Activated CD8-positive, alpha-beta memory T cell treated with anti-CD3 and anti-CD28 coated beads, Interleukin-2, amount 50 U/mL, for 4 hours (primary cell): ENCODE measurements around the gene DNAJB1.
A peak's percentile ranks its signal among the peaks of the same experiment; 100 is the strongest.

ENCODE experiments used
- DNase-seq: peaks from one replicate; pipeline ENCODE4 v3.0.0-alpha.2; 2020

DNAJB1 gene

GRCh38 chr19:14495672-14496028 lies 22.5 kb downstream of the DNAJB1 start:
- peak; percentile 27 for DNase-seq

- no peak for DNase-seq
Observed at GRCh38 chr19:14494910-14495671, 23.1 kb downstream of the DNAJB1 start.

GRCh38 chr19:14494411-14494810 lies 23.8 kb downstream of the DNAJB1 start:
- no peak for DNase-seq

- no peak for DNase-seq
Observed at GRCh38 chr19:14492756-14493337, 25.4 kb downstream of the DNAJB1 start.

- no peak for DNase-seq
Observed at GRCh38 chr19:14487370-14488125, 30.6 kb downstream of the DNAJB1 start.

- no peak for DNase-seq
Observed at GRCh38 chr19:14482172-14482941, 35.8 kb downstream of the DNAJB1 start.

- no peak for DNase-seq
Observed at GRCh38 chr19:14480700-14481079, 37.5 kb downstream of the DNAJB1 start.

- peak; percentile 75 for DNase-seq
Observed at GRCh38 chr19:14479975-14480699, 38.1 kb downstream of the DNAJB1 start.

- no peak for DNase-seq
Observed at GRCh38 chr19:14479309-14479974, 38.8 kb downstream of the DNAJB1 start.

GRCh38 chr19:14478113-14478545 lies 40.1 kb downstream of the DNAJB1 start:
- DNase-seq = no peak

GRCh38 chr19:14477418-14478112 lies 40.6 kb downstream of the DNAJB1 start:
- DNase-seq = no peak

GRCh38 chr19:14476673-14477401 lies 41.4 kb downstream of the DNAJB1 start:
- peak; percentile 49 for DNase-seq

- DNase-seq = no peak
Observed at GRCh38 chr19:14476327-14476672, 41.9 kb downstream of the DNAJB1 start.

GRCh38 chr19:14475251-14476073 lies 42.7 kb downstream of the DNAJB1 start, which contains the start of gene PTGER1:
Gene PTGER1, minus strand, starts transcription at chr19:14475354. Its CDS starts 1,034 bp downstream, at chr19:14474320.
- DNase-seq = no peak

GRCh38 chr19:14474827-14475226 lies 43.4 kb downstream of the DNAJB1 start:
- DNase-seq = no peak

- DNase-seq = no peak
Observed at GRCh38 chr19:14473978-14474578, 44.1 kb downstream of the DNAJB1 start.

GRCh38 chr19:14473073-14473977 lies 44.9 kb downstream of the DNAJB1 start:
- no peak for DNase-seq
